Measurements from ENCODE around the gene RBM45.
"Not testable (repeated sequence)": the region's sequence is repeated elsewhere in the genome, so short reads cannot be mapped to it uniquely, and the experiment has no call there.

The RBM45 gene

DNA sequence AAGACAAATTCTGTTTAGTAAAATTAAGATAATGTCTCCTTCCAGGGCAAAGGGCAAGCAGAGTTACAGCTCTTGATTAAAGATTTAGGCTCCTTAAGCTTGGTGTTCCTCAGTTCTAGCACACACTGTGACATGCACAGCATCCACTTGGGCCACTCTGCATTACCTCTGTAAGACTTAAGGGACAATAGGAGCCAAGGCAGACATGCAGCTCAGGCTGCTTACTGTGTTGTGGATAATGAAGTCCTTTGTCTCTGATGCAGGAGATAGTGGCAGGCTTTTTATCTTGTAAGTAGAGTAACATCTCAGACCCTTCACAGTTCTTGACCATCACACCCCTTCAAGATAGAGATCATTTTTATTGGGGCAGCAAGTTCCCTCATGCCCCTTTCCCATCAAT is 31.2 kb downstream of the RBM45 start:
- Histone ChIP-seq H3K27me3 (ENCODE audit: control insufficient read depth, insufficient read depth, low read length) (no peaks in the 10 kb centered on the region), H3K4me1 (ENCODE audit: control insufficient read depth, insufficient read depth, low read length) (no peaks in the 10 kb centered on the region), H3K36me3 (ENCODE audit: control insufficient read depth, insufficient read depth, low read length) (no peaks in the 10 kb centered on the region), H3K4me3 (ENCODE audit: low read length) (no peak overlapping the region), H3K9me3 (ENCODE audit: control insufficient read depth, low read length) (no peaks in the 10 kb centered on the region), H3K9ac (ENCODE audit: low read length) (no peak overlapping the region)

DNA sequence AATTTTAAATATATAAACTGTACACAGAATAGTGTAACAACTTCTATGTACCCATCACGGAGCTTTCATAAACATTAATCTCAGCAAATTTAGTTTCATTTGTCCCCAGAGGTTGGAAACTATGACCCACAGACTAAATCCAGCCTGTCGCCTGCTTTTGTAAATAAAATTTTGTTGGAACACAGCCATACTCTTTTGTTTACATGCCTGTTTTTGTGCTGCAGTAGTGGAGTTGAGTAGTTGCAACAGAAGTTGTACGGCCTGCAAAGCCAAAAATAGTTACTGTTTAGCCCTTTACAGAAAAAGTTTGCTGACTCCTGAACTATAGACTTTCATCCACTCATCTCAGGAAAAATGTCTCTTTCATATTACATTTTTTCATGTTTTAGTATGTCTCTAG is 39.8 kb downstream of the RBM45 start:
- Histone ChIP-seq H3K36me3 (ENCODE audit: control insufficient read depth, insufficient read depth, low read length) (no peaks in the 10 kb centered on the region), H3K9me3 (ENCODE audit: control insufficient read depth, low read length) (no peaks in the 10 kb centered on the region), H3K9ac (ENCODE audit: low read length) (no peak overlapping the region), H3K4me3 (ENCODE audit: low read length) (no peak overlapping the region), H3K27me3 (ENCODE audit: control insufficient read depth, insufficient read depth, low read length) (peaks cover 4% of the 10 kb centered on the region), H3K4me1 (ENCODE audit: control insufficient read depth, insufficient read depth, low read length) (no peaks in the 10 kb centered on the region)

DNA sequence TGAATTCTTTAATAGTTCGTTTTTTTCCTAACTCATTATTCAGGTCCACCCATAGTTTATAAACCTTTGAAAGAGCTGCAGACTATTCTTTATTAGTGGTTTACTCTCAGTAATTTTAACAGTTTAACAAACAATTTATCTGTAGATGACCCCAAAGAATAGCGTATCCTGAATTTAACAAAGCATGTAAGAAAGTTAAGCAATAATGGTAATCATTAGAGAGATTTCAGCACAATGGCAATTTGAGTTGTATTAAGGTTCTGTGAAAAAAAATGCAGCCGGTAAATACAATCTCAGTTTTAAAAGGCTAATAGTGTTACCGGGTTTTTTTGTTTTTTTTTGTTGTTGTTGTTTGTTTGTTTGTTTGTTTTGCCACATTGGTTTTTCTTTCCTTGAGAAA is 40.3 kb downstream of the RBM45 start:
- Histone ChIP-seq H3K4me1 (ENCODE audit: control insufficient read depth, insufficient read depth, low read length) (no peaks in the 10 kb centered on the region), H3K36me3 (ENCODE audit: control insufficient read depth, insufficient read depth, low read length) (no peaks in the 10 kb centered on the region), H3K9ac (ENCODE audit: low read length) (no peak overlapping the region), H3K27me3 (ENCODE audit: control insufficient read depth, insufficient read depth, low read length) (peaks cover 4% of the 10 kb centered on the region), H3K9me3 (ENCODE audit: control insufficient read depth, low read length) (no peaks in the 10 kb centered on the region), H3K4me3 (ENCODE audit: low read length) (no peak overlapping the region)

DNA sequence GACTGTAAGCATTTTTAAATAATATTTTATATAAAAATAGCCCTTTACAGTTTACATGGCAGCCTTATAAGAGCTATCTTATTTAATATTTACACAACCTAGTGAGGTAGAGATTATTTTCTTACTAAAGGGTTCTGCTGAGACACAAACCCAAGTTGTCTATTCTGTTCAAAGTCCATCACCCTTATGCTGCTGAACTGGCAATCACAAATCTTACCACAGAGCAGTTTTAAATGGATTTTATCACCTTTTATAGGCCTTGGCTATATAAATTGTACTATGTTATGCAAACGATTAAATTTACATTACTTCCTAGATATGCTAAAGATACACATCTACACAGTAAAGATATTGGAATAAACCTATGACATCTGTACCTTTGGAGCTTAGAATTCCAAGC is 40.7 kb downstream of the RBM45 start:
- H3K4me1 ChIP-seq (ENCODE audit: control insufficient read depth, insufficient read depth, low read length): no peaks in the 10 kb centered on the region
- no peaks in the 10 kb centered on the region for H3K36me3 ChIP-seq (ENCODE audit: control insufficient read depth, insufficient read depth, low read length)
- no peak overlapping the region for H3K9ac ChIP-seq (ENCODE audit: low read length)
- no peaks in the 10 kb centered on the region for H3K9me3 ChIP-seq (ENCODE audit: control insufficient read depth, low read length)
- peaks cover 4% of the 10 kb centered on the region for H3K27me3 ChIP-seq (ENCODE audit: control insufficient read depth, insufficient read depth, low read length)
- no peak overlapping the region for H3K4me3 ChIP-seq (ENCODE audit: low read length)

DNA sequence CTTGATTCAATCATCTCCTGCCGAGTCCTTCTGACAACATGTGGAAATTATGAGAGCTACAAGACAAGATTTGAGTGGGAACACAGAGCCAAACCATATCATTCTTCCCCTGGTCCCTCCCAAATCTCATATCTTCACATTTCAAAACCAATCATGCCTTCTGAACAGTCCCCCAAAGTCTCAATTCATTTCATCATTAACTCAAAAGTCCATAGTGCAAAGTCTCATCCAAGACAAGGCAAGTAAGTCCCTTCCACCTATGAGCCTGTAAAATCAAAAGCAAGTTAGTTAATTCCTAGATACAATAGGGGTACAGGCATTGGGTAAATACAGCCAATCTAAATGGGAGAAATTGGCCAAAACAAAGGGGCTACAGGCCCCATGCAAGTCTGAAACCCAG is 41.6 kb downstream of the RBM45 start:
- H3K27me3 ChIP-seq (ENCODE audit: control insufficient read depth, insufficient read depth, low read length); H3K9me3 ChIP-seq (ENCODE audit: control insufficient read depth, low read length); H3K4me3 ChIP-seq (ENCODE audit: low read length); H3K9ac ChIP-seq (ENCODE audit: low read length); H3K4me1 ChIP-seq (ENCODE audit: control insufficient read depth, insufficient read depth, low read length); H3K36me3 ChIP-seq (ENCODE audit: control insufficient read depth, insufficient read depth, low read length): not testable (repeated sequence)

DNA sequence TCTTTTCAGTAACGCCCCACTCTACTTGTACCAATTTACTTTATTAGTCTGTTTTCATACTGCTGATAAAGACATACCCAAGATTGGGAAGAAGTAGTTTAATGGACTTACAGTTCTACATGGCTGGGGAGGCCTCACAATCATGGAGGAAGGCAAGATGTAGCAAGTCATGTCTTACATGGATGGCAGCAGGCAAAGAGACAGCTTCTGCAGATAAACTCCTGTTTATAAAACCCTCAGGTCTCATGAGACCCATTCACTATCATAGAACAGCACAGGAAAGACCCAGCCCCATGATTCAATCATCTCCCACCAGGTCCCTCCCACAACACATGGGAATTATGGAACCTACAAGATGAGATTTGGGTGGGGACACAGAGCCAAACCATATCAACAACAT is 43.3 kb downstream of the RBM45 start:
- H3K36me3 ChIP-seq (ENCODE audit: control insufficient read depth, insufficient read depth, low read length): no peaks in the 10 kb centered on the region
- no peaks in the 10 kb centered on the region for H3K9me3 ChIP-seq (ENCODE audit: control insufficient read depth, low read length)
- H3K4me1 ChIP-seq (ENCODE audit: control insufficient read depth, insufficient read depth, low read length): no peaks in the 10 kb centered on the region
- no peak overlapping the region for H3K9ac ChIP-seq (ENCODE audit: low read length)
- peaks cover 4% of the 10 kb centered on the region for H3K27me3 ChIP-seq (ENCODE audit: control insufficient read depth, insufficient read depth, low read length)
- no peak overlapping the region for H3K4me3 ChIP-seq (ENCODE audit: low read length)

DNA sequence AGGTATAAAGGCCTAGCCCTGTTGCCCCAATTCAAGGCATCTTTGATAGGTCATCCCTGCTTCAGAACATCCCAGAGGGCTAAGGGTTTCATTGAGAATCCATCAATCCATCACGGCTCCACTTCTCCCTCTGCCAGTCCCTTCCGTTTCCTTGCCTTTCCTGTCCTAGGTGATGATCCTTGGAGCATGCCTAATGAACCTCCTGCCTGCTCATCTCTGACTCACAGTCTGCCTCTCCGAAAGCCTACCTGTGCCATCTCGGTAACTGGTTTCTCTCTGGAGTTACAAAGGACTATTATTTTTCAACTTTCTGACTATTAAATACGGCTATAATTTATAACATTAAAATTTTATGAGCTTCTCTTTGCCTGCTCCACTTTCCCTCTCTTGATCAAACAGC is 45.3 kb downstream of the RBM45 start:
- H3K27me3 ChIP-seq (ENCODE audit: control insufficient read depth, insufficient read depth, low read length): peaks cover 4% of the 10 kb centered on the region
- no peaks in the 10 kb centered on the region for H3K36me3 ChIP-seq (ENCODE audit: control insufficient read depth, insufficient read depth, low read length)
- H3K9ac ChIP-seq (ENCODE audit: low read length): no peak overlapping the region
- H3K9me3 ChIP-seq (ENCODE audit: control insufficient read depth, low read length): no peaks in the 10 kb centered on the region
- no peaks in the 10 kb centered on the region for H3K4me1 ChIP-seq (ENCODE audit: control insufficient read depth, insufficient read depth, low read length)
- no peak overlapping the region for H3K4me3 ChIP-seq (ENCODE audit: low read length)

DNA sequence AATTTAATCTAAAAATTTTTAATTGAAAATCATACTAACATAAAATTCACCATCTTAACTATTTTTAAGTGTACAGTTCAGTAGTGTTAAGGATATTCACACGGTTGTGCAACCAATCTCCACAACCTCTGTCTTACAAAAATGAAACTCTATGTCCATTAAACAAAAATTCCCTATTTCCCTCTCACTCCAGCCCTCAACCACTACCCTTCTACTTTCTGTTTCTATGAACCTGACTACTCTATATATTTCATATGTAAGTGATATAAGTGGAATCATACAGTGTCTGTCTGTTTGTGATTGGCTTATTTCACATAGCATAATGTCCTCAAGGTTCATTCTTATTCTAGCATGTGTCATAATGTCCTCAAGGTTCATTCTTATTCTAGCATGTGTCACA is 47.7 kb downstream of the RBM45 start:
- H3K36me3 ChIP-seq (ENCODE audit: control insufficient read depth, insufficient read depth, low read length): no peaks in the 10 kb centered on the region
- no peaks in the 10 kb centered on the region for H3K27me3 ChIP-seq (ENCODE audit: control insufficient read depth, insufficient read depth, low read length)
- H3K4me1 ChIP-seq (ENCODE audit: control insufficient read depth, insufficient read depth, low read length): no peaks in the 10 kb centered on the region
- H3K9ac ChIP-seq (ENCODE audit: low read length): no peak overlapping the region
- H3K9me3 ChIP-seq (ENCODE audit: control insufficient read depth, low read length): no peaks in the 10 kb centered on the region
- H3K4me3 ChIP-seq (ENCODE audit: low read length): no peak overlapping the region

DNA sequence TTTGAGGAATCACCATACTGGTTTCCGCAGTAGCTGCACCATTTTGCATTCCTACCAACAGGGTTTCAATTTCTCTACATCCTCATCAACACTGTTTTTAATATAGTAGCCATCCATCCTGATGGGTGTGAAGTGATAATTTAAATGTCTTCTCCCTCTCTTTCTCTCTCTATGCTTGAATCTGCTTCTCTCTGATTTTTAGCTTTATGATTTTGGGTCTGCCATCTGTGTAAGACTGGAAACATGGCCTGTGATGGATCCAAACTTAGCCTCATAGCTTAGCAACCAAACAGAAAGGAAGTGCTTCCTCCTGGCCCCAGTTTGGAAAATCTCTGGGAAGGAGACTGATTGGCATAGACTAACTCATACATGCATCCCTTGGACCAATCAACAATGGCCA is 48.4 kb downstream of the RBM45 start:
- no peak overlapping the region for H3K4me3 ChIP-seq (ENCODE audit: low read length)
- H3K9ac ChIP-seq (ENCODE audit: low read length): no peak overlapping the region

DNA sequence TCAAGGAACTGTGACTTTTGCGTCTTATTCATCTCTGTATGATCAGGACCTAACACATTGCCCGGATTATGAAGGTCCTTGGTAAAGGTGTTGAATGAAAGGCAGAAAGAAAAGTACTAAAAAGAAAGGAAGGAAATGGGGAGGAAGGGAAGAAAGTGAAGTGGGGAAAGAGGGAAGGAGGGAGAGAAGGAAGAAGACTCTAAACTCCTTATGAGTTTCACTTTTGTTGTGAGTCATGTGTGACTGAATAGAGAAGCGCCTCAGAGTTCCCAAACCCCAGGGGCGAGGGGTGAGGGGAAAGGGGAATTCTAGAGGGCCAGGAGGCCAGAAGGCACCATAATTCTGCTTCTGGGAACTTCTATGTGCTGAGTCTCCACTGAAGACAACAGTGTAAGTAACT is 51.2 kb downstream of the RBM45 start:
- Histone ChIP-seq H3K9me3 (ENCODE audit: control insufficient read depth, low read length) (no peaks in the 10 kb centered on the region), H3K4me1 (ENCODE audit: control insufficient read depth, insufficient read depth, low read length) (no peaks in the 10 kb centered on the region), H3K9ac (ENCODE audit: low read length) (no peak overlapping the region), H3K36me3 (ENCODE audit: control insufficient read depth, insufficient read depth, low read length) (no peaks in the 10 kb centered on the region), H3K4me3 (ENCODE audit: low read length) (no peak overlapping the region), H3K27me3 (ENCODE audit: control insufficient read depth, insufficient read depth, low read length) (no peaks in the 10 kb centered on the region)

More for the DNA sequence above, 48.4 kb downstream of the RBM45 start:
- no peaks in the 10 kb centered on the region for H3K9me3 ChIP-seq (ENCODE audit: control insufficient read depth, low read length)
- no peaks in the 10 kb centered on the region for H3K27me3 ChIP-seq (ENCODE audit: control insufficient read depth, insufficient read depth, low read length)
- no peaks in the 10 kb centered on the region for H3K4me1 ChIP-seq (ENCODE audit: control insufficient read depth, insufficient read depth, low read length)
- no peaks in the 10 kb centered on the region for H3K36me3 ChIP-seq (ENCODE audit: control insufficient read depth, insufficient read depth, low read length)

DNA sequence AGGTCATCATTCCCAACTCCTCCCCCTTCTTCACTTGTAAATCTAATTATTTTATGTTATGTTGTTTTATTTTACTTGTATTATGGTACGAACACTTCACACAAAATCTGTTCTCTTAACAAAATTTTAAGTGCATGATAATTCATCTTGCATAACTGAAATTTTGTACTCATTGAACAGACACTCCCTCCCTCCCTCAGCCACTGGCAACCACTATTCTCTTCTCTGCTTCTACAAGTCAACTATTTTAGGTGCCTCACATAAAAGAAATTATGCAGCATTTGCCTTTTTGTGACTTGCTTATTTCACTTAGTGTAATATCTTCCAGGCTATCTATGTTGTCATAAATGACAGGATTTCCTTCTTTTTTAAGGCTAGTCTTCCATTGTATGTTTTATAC is 51.7 kb downstream of the RBM45 start:
- H3K9me3 ChIP-seq (ENCODE audit: control insufficient read depth, low read length): no peaks in the 10 kb centered on the region
- H3K9ac ChIP-seq (ENCODE audit: low read length): no peak overlapping the region
- no peaks in the 10 kb centered on the region for H3K27me3 ChIP-seq (ENCODE audit: control insufficient read depth, insufficient read depth, low read length)
- H3K36me3 ChIP-seq (ENCODE audit: control insufficient read depth, insufficient read depth, low read length): no peaks in the 10 kb centered on the region
- H3K4me3 ChIP-seq (ENCODE audit: low read length): no peak overlapping the region
- no peaks in the 10 kb centered on the region for H3K4me1 ChIP-seq (ENCODE audit: control insufficient read depth, insufficient read depth, low read length)

DNA sequence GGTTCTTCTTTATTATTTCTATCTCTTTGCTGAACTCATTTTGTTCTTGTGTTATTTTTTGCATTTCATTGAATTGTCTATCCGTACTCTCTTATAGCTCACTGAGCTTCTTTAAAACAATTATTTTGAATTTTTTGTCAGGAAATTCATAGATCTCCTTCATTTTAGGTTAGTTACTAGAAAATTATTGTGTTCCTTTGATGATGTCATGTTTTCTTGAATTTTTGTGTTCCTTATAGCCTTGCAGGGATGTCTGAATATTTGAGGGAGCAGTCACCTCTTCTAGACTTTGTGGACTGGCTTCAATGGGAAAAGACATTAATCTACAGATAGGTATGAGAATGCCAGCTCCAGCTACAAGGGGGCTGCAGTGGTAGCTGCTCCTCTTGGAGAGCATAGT is 61.4 kb downstream of the RBM45 start:
- Histone ChIP-seq H3K4me1 (ENCODE audit: control insufficient read depth, insufficient read depth, low read length) (no peaks in the 10 kb centered on the region), H3K9ac (ENCODE audit: low read length) (no peak overlapping the region), H3K9me3 (ENCODE audit: control insufficient read depth, low read length) (no peaks in the 10 kb centered on the region), H3K4me3 (ENCODE audit: low read length) (no peak overlapping the region), H3K27me3 (ENCODE audit: control insufficient read depth, insufficient read depth, low read length) (no peaks in the 10 kb centered on the region), H3K36me3 (ENCODE audit: control insufficient read depth, insufficient read depth, low read length) (no peaks in the 10 kb centered on the region)

DNA sequence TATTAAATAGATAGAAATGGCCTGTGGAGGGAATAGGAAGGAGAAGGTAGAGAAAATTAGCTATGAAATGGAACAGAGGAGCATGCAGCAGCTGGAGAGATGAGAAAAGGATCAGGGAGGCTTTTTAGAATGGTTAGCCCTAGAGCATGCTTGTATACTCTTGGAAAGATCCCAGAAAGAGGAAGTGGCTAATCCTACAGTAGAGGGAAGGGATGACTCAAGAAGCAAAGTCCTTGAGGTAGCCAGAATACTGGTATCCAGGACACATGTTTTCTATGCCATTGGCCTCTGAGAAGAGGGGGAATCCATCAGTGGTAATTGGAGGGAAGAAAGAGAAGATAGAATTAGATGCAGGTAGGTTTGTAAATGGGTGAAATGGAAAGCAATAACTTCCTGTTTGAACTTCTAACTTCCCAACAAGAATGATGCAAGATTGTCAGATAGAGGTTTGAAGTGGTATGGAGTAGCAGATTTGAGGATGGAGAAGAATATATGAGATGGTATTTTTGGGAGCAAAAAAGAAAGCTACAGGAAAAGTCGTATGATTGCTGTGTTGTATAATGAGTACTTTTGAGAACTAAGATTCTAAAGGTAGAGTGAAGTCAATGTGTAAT is 64.9 kb downstream of the RBM45 start:
- no peaks in the 10 kb centered on the region for H3K4me1 ChIP-seq (ENCODE audit: control insufficient read depth, insufficient read depth, low read length)
- no peaks in the 10 kb centered on the region for H3K27me3 ChIP-seq (ENCODE audit: control insufficient read depth, insufficient read depth, low read length)
- no peak overlapping the region for H3K4me3 ChIP-seq (ENCODE audit: low read length)
- H3K36me3 ChIP-seq (ENCODE audit: control insufficient read depth, insufficient read depth, low read length): no peaks in the 10 kb centered on the region
- no peak overlapping the region for H3K9ac ChIP-seq (ENCODE audit: low read length)
- no peaks in the 10 kb centered on the region for H3K9me3 ChIP-seq (ENCODE audit: control insufficient read depth, low read length)
